ENCODE measurements around the gene KLHL29. TPM values are rescaled to one million over a fixed set of nuclear protein-coding genes. Genes with fewer than 3 reads are reported as not detected.

KLHL29 gene
- total RNA-seq, 4 donors from 2014 or later = 39.6 to 52.0 (median 40.4) TPM

- Histone ChIP-seq H3K9me3 (no peaks in the 10 kb centered on the region), H3K4me1 (peaks cover 0 to 80% (median 31%) of the 10 kb centered on the region in 4 donors), H3K4me3 (no peak overlapping the region), H3K27ac (peak overlapping the region in 2 of 4 donors; percentile 72 to 93), H3K27me3 (no peaks in the 10 kb centered on the region), H3K36me3 (no peaks in the 10 kb centered on the region)
- TF ChIP-seq CTCF (IDR thresholded peaks at IDR 0.05) = no peak
- no peak for TF ChIP-seq POLR2A (IDR thresholded peaks at IDR 0.05)
- TF ChIP-seq EP300 (IDR thresholded peaks at IDR 0.05) = no peak
- DNase-seq (ENCODE audit: low spot score in 2 of 2) = no peak
- 73 to 76% methylated on average over 3 of the region's 3 CpGs for WGBS, 2 donors
Observed at GRCh38 chr2:23568626-23569190, 183.7 kb downstream of the KLHL29 start.

DNA sequence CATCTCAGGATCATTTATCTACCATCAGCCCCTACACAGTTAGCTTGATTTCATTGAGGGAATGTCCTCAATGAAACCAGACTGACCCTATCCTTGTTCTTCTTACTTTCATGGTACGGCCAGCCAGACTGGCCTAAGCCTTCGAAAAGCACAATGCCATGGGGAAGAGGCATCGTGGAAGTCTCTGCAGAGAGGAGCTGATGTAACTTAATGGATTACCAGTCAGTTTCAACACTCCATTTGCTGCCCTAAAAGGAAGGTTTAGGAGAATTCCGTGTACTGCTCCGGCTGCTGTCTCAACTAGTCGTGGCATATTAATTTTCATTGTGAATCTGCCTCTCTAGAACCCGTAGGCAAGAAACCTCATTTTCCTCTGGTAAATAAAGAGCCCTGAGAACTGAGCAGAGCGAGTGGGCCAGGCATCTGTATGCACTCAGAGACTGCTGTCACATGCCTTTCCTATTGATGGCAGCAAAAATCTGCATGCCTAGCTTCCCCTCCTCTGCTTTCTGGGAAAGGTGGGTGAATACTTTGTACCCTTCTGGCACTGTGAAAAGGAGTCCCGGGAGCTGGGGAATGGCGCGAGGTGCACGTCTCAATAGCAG, 184.9 kb downstream of the KLHL29 start:
- Histone ChIP-seq H3K4me1 (peaks cover 0 to 79% (median 22%) of the 10 kb centered on the region in 4 donors), H3K27me3 (no peaks in the 10 kb centered on the region), H3K27ac (peak overlapping the region in 3 of 4 donors; percentile 1 to 93 (median 72)), H3K9me3 (no peaks in the 10 kb centered on the region), H3K36me3 (no peaks in the 10 kb centered on the region), H3K4me3 (no peak overlapping the region)
- DNase-seq (ENCODE audit: low spot score in 2 of 2) = no peak
- WGBS, 2 donors = 68 to 77% methylated on average over 12 of the region's 12 CpGs
- no peak for TF ChIP-seq CTCF (IDR thresholded peaks at IDR 0.05)
- TF ChIP-seq EP300 (IDR thresholded peaks at IDR 0.05) = peak in 1 of 2 donors; percentile 35

DNA sequence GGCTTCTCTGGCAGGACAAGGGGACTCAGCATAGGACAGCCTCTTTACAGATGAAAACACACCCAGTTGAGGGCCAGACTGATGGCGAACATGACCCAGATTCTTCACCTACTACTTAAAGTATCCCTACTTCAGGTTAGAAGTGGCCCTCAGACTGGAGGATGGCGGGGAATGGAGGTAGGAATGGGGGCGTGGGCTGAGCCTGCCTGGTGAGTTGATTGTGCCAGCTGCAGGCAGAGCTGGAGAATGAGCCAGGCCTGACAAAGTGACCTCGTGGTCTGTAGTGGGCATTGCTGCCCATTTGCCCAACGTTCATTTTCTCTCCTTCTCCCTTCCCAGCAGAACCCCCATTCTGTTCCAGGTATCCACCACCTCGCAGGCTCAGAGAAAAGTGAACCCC, 186.1 kb downstream of the KLHL29 start:
- no peaks in the 10 kb centered on the region for H3K27me3 ChIP-seq
- no peaks in the 10 kb centered on the region for H3K9me3 ChIP-seq
- TF ChIP-seq CTCF (IDR thresholded peaks at IDR 0.05) (no peak), EP300 (IDR thresholded peaks at IDR 0.05) (no peak), POLR2A (IDR thresholded peaks at IDR 0.05) (no peak)
- no peak for DNase-seq (ENCODE audit: low spot score in 2 of 2)
- peaks cover 0 to 72% (median 14%) of the 10 kb centered on the region in 4 donors for H3K4me1 ChIP-seq
- no peak overlapping the region for H3K4me3 ChIP-seq
- WGBS, 2 donors = 86 to 92% methylated on average over 6 of the region's 6 CpGs
- H3K36me3 ChIP-seq = no peaks in the 10 kb centered on the region
- H3K27ac ChIP-seq = peak overlapping the region in 2 of 4 donors; percentile 72 to 93

DNA sequence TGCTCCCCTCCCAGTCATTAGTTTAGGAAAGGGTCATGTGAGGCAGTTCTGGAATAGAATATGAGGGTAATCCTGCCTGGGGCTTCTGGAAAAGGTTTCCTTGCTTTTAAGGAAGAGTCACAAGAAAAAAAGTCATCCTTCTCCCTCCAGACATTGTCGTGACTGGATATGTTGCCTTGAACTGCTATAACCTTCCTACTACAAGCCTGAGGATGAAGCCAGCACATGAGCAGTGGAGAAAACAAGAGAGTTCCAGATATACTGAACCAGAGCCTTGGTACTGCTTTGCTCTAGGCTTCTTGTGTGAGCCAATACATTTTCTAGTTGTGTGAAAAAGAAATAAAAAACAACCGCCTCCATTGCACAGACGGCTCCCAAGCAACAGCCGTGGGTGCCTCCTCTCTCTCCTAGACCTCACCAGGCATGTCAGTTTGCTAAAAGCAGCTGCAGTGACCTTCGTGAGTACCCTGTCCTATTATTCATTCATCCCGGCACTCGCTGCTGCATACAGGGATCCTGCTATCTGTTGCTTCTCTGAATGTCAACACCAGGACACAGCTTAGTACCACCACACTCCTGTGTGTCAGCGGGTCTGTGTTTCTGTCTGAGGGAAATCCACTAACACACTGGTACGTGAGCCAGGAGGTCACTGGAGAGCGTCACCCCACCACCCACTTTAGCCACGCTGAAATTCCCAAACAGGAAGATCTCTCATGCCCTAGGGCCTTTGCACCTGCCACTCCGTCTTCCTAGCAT, 186.7 kb downstream of the KLHL29 start:
- TF ChIP-seq CTCF (IDR thresholded peaks at IDR 0.05) = no peak
- TF ChIP-seq POLR2A (IDR thresholded peaks at IDR 0.05) = no peak
- no peak for TF ChIP-seq EP300 (IDR thresholded peaks at IDR 0.05)
- Histone ChIP-seq H3K4me1 (peaks cover 0 to 66% (median 12%) of the 10 kb centered on the region in 4 donors), H3K27ac (peak overlapping the region in 2 of 4 donors; percentile 72 to 93), H3K36me3 (no peaks in the 10 kb centered on the region), H3K27me3 (no peaks in the 10 kb centered on the region), H3K9me3 (no peaks in the 10 kb centered on the region), H3K4me3 (no peak overlapping the region)
- DNase-seq (ENCODE audit: low spot score in 2 of 2) = no peak
- 66 to 68% methylated on average over 12 of the region's 12 CpGs for WGBS, 2 donors

All from tibial nerve (tissue), 4 donors.